GM18909 (cell line): ENCODE measurements around the gene ADGRG1.

ENCODE experiments used
- ATAC-seq: cut with Tn5 transposase; IDR thresholded peaks from one replicate; pipeline ENCODE4 v1.9.1; 2021; ENCODE audit warnings: mild to moderate bottlenecking; ENCODE audit not compliant: unreplicated experiment, poor library complexity

ADGRG1 gene

GRCh38 chr16:57647136-57647875 is 18.9 kb downstream of the ADGRG1 start:
- no peak for ATAC-seq

- ATAC-seq = no peak
Measured at GRCh38 chr16:57648125-57648524, 19.7 kb downstream of the ADGRG1 start.

- ATAC-seq = peak; percentile 55
Measured at GRCh38 chr16:57648581-57649442, 20.4 kb downstream of the ADGRG1 start.

- peak; percentile 4 for ATAC-seq
Measured at GRCh38 chr16:57649443-57649751, 21.0 kb downstream of the ADGRG1 start.

GRCh38 chr16:57649846-57650245 is 21.4 kb downstream of the ADGRG1 start:
- no peak for ATAC-seq

GRCh38 chr16:57651344-57652333 is 23.2 kb downstream of the ADGRG1 start:
- ATAC-seq = no peak

GRCh38 chr16:57652695-57653471 is 24.5 kb downstream of the ADGRG1 start:
- ATAC-seq = no peak

GRCh38 chr16:57653936-57654335 is 25.5 kb downstream of the ADGRG1 start:
- ATAC-seq = no peak

- ATAC-seq = no peak
Measured at GRCh38 chr16:57656342-57656955, 28.0 kb downstream of the ADGRG1 start.

- no peak for ATAC-seq
Measured at GRCh38 chr16:57657228-57657627, 28.8 kb downstream of the ADGRG1 start.

- ATAC-seq = no peak
Measured at GRCh38 chr16:57658130-57658877, 29.9 kb downstream of the ADGRG1 start.

- ATAC-seq = no peak
Measured at GRCh38 chr16:57658878-57659674, 30.6 kb downstream of the ADGRG1 start.

GRCh38 chr16:57660715-57661463 is 32.5 kb downstream of the ADGRG1 start:
- ATAC-seq = no peak

GRCh38 chr16:57661510-57661909 is 33.1 kb downstream of the ADGRG1 start:
- no peak for ATAC-seq

GRCh38 chr16:57661936-57662906 is 33.8 kb downstream of the ADGRG1 start:
- ATAC-seq = no peak

GRCh38 chr16:57663436-57663835 is 35.0 kb downstream of the ADGRG1 start:
- ATAC-seq = no peak
